Caco-2 (cell line): ENCODE measurements around the gene MYCBP2. TPM values are rescaled to one million over a fixed set of nuclear protein-coding genes. Genes with fewer than 3 reads are reported as not detected.

Experiments
- BruUV-seq: library from RNA; stranded (reverse); fragments of 400-500 nt; replicated peaks from 2 replicates; lab custom pipeline; 2021; lab: Mats Ljungman, UMichigan
- CTCF ChIA-PET: fragments of 300-600 bp; sonication (Branson Sonifier 250); formaldehyde crosslinking; loops from one replicate; lab custom pipeline; 2022; ENCODE audit warnings: antibody characterized with exemption; lab: Charles Lee
- POLR2A ChIA-PET: fragments of 300-600 bp; sonication (Branson Sonifier 250); formaldehyde crosslinking; loops from one replicate; lab custom pipeline; 2022; ENCODE audit warnings: antibody characterized with exemption; lab: Charles Lee
- DNase-seq, 2 experiments: peaks; one replicate each; pipeline versions ENCODE4 v3.0.0 to v3.0.0-alpha.2; 2020 to 2022
- H3K27me3 ChIP-seq: replicated peaks from 2 replicates; pipeline ENCODE4 v1.6.0; 2011; ENCODE audit warnings: low read length; ENCODE audit not compliant: control insufficient read depth, insufficient read depth
- H3K36me3 ChIP-seq: 2 replicates; pipeline ENCODE4 v1.5.1; 2011; ENCODE audit warnings: low read length; ENCODE audit not compliant: control insufficient read depth, insufficient read depth
- H3K4me1 ChIP-seq: fragments of 250-450 bp; sonication (Bioruptor Pico); 2 replicates; pipeline ENCODE4 v1.5.1; 2020; ENCODE audit warnings: mild to moderate bottlenecking
- H3K4me3 ChIP-seq: 2 replicates; pipeline ENCODE4 v1.5.1; 2011; ENCODE audit warnings: low read depth, mild to moderate bottlenecking, control low read depth, low read length
- H3K9me3 ChIP-seq: fragments of 250-450 bp; sonication (Bioruptor Pico); 2 replicates; pipeline ENCODE4 v1.5.1; 2020; ENCODE audit warnings: mild to moderate bottlenecking, moderate library complexity
- H3K27ac Mint-ChIP-seq: one replicate; pipeline ENCODE4 v1.8.0; 2022; ENCODE audit warnings: mixed read lengths; ENCODE audit not compliant: unreplicated experiment
- H3K27me3 Mint-ChIP-seq: one replicate; pipeline ENCODE4 v1.8.0; 2022; ENCODE audit warnings: mixed read lengths; ENCODE audit not compliant: insufficient read depth, unreplicated experiment
- H3K36me3 Mint-ChIP-seq: one replicate; pipeline ENCODE4 v1.8.0; 2022; ENCODE audit warnings: mild to moderate bottlenecking, mixed read lengths; ENCODE audit not compliant: insufficient read depth, unreplicated experiment
- H3K4me1 Mint-ChIP-seq: one replicate; pipeline ENCODE4 v1.8.0; 2022; ENCODE audit warnings: low read depth, mixed read lengths; ENCODE audit not compliant: unreplicated experiment
- H3K4me3 Mint-ChIP-seq: one replicate; pipeline ENCODE4 v1.8.0; 2022; ENCODE audit warnings: mild to moderate bottlenecking, moderate library complexity, mixed read lengths; ENCODE audit not compliant: unreplicated experiment
- H3K9me3 Mint-ChIP-seq: one replicate; pipeline ENCODE4 v1.8.0; 2022; ENCODE audit warnings: mixed read lengths; ENCODE audit not compliant: unreplicated experiment
- CTCF ChIP-seq, 2 experiments: fragments of 200-600 bp in 1 of 2; IDR thresholded peaks; 1 replicate in 1 of 2; 2 replicates in 1 of 2; pipeline versions ENCODE4 v1.5.1 to v1.8.0; 2011 to 2022; ENCODE audit warnings: antibody characterized with exemption in 1 of 2, control low read depth in 1 of 2, inconsistent platforms in 1 of 2, low read depth in 1 of 2, low read length in 1 of 2, mild to moderate bottlenecking in 1 of 2, moderate library complexity in 1 of 2; ENCODE audit not compliant: insufficient read depth in 1 of 2, severe bottlenecking in 1 of 2, unreplicated experiment in 1 of 2
- intact Hi-C: fragments of 100-400 bp; cut with micrococcal nuclease; formaldehyde crosslinking; loops from one replicate; pipeline ENCODE4 v1.10.0; 2022; ENCODE audit not compliant: unreplicated experiment
- total RNA-seq: library from RNA; stranded (reverse); gene quantifications from 2 replicates; pipeline ENCODE4 v1.2.3, GENCODE V29; 2022

MYCBP2 gene
- total RNA-seq, 1 experiment from 2014 or later = 41.3 TPM

- Histone ChIP-seq H3K4me1 (peaks cover 10% of the 10 kb centered on the region; the same call in 1 of the 2 replicates), H3K36me3 (no peaks in the 10 kb centered on the region), H3K4me3 (no peak overlapping the region), H3K9me3 (no peaks in the 10 kb centered on the region), H3K27me3 (no peaks in the 10 kb centered on the region)
- ChIA-PET POLR2A (no interaction called here), CTCF (no interaction called here)
- Mint-ChIP-seq H3K27ac (no peak overlapping the region), H3K4me3 (no peak overlapping the region), H3K27me3 (no peaks in the 10 kb centered on the region), H3K4me1 (peaks cover 14% of the 10 kb centered on the region), H3K36me3 (no peaks in the 10 kb centered on the region), H3K9me3 (no peaks in the 10 kb centered on the region)
- BruUV-seq = no TSS peak
- no peak for TF ChIP-seq CTCF (IDR thresholded peaks at IDR 0.05; ENCODE audit: insufficient read depth in 1 of 2, low read depth in 1 of 2, low read length in 1 of 2, severe bottlenecking in 1 of 2, unreplicated experiment in 1 of 2)
- intact Hi-C loops = no loop called here
- DNase-seq = no peak
Measured at GRCh38 chr13:77309254-77309653, 17.6 kb downstream of the MYCBP2 start.

GRCh38 chr13:77306458-77306857 lies 20.4 kb downstream of the MYCBP2 start:
- no peaks in the 10 kb centered on the region for H3K27me3 ChIP-seq
- CTCF ChIA-PET = no interaction called here
- no peaks in the 10 kb centered on the region for H3K36me3 ChIP-seq
- no peak for TF ChIP-seq CTCF (IDR thresholded peaks at IDR 0.05; ENCODE audit: insufficient read depth in 1 of 2, low read depth in 1 of 2, low read length in 1 of 2, severe bottlenecking in 1 of 2, unreplicated experiment in 1 of 2)
- no peaks in the 10 kb centered on the region for H3K9me3 Mint-ChIP-seq
- peaks cover 14% of the 10 kb centered on the region for H3K4me1 Mint-ChIP-seq
- no peaks in the 10 kb centered on the region for H3K27me3 Mint-ChIP-seq
- no peak for DNase-seq
- no TSS peak for BruUV-seq
- POLR2A ChIA-PET = no interaction called here
- intact Hi-C loops = no loop called here
- H3K9me3 ChIP-seq = no peaks in the 10 kb centered on the region
- no peak overlapping the region for H3K27ac Mint-ChIP-seq
- H3K4me3 Mint-ChIP-seq = no peak overlapping the region
- H3K4me1 ChIP-seq = peaks cover 10% of the 10 kb centered on the region; the same call in 1 of the 2 replicates
- H3K4me3 ChIP-seq = no peak overlapping the region
- H3K36me3 Mint-ChIP-seq = no peaks in the 10 kb centered on the region

GRCh38 chr13:77305266-77305665 lies 21.6 kb downstream of the MYCBP2 start:
- H3K27me3 ChIP-seq = no peaks in the 10 kb centered on the region

More at GRCh38 chr13:77305266-77305665, 21.6 kb downstream of the MYCBP2 start:
- ChIA-PET CTCF (no interaction called here), POLR2A (no interaction called here)
- H3K27me3 Mint-ChIP-seq = no peaks in the 10 kb centered on the region
- H3K4me3 Mint-ChIP-seq = no peak overlapping the region
- Histone ChIP-seq H3K9me3 (no peaks in the 10 kb centered on the region), H3K4me3 (no peak overlapping the region), H3K4me1 (peaks cover 10% of the 10 kb centered on the region; the same call in 1 of the 2 replicates), H3K36me3 (no peaks in the 10 kb centered on the region)
- TF ChIP-seq CTCF (IDR thresholded peaks at IDR 0.05; ENCODE audit: insufficient read depth in 1 of 2, low read depth in 1 of 2, low read length in 1 of 2, severe bottlenecking in 1 of 2, unreplicated experiment in 1 of 2) = no peak
- H3K36me3 Mint-ChIP-seq = no peaks in the 10 kb centered on the region
- no peak overlapping the region for H3K27ac Mint-ChIP-seq
- H3K9me3 Mint-ChIP-seq = no peaks in the 10 kb centered on the region
- peaks cover 14% of the 10 kb centered on the region for H3K4me1 Mint-ChIP-seq
- no TSS peak for BruUV-seq
- intact Hi-C loops = no loop called here
- DNase-seq = no peak
